Fibroblast of skin of left quadriceps (primary cell): ENCODE measurements around the gene RBBP8NL.

Experiments used
- DNase-seq, 2 experiments: peaks; one replicate each; pipeline ENCODE4 v3.0.0-alpha.2; 2013; ENCODE audit warnings: low read depth in 2 of 2

The RBBP8NL gene

GRCh38 chr20:62408055-62408454 lies 19.3 kb downstream of the RBBP8NL start:
- no peak for DNase-seq

GRCh38 chr20:62407221-62407992 lies 19.9 kb downstream of the RBBP8NL start, which contains the start of gene CABLES2:
Gene CABLES2, minus strand, starts transcription at chr20:62407285. Its CDS starts 9 bp downstream, at chr20:62407276.
- DNase-seq, result peak; percentile 80

GRCh38 chr20:62406635-62407176 lies 20.6 kb downstream of the RBBP8NL start:
- DNase-seq, result no peak

GRCh38 chr20:62405981-62406513 lies 21.3 kb downstream of the RBBP8NL start:
- no peak for DNase-seq

- DNase-seq, result no peak
Measured at GRCh38 chr20:62405108-62405980, 22.0 kb downstream of the RBBP8NL start.

- DNase-seq, result no peak
Measured at GRCh38 chr20:62404761-62405107, 22.6 kb downstream of the RBBP8NL start.

GRCh38 chr20:62404112-62404665 lies 23.1 kb downstream of the RBBP8NL start:
- DNase-seq, result no peak

GRCh38 chr20:62403331-62403730 lies 24.0 kb downstream of the RBBP8NL start:
- DNase-seq, result no peak

- no peak for DNase-seq
Measured at GRCh38 chr20:62402456-62403150, 24.7 kb downstream of the RBBP8NL start.

- no peak for DNase-seq
Measured at GRCh38 chr20:62401331-62401779, 26.0 kb downstream of the RBBP8NL start.

GRCh38 chr20:62400541-62400940 lies 26.8 kb downstream of the RBBP8NL start:
- DNase-seq, result no peak

GRCh38 chr20:62400021-62400420 lies 27.3 kb downstream of the RBBP8NL start:
- no peak for DNase-seq

- DNase-seq, result no peak
Measured at GRCh38 chr20:62398120-62398821, 29.1 kb downstream of the RBBP8NL start.

GRCh38 chr20:62396367-62397239 lies 30.7 kb downstream of the RBBP8NL start:
- DNase-seq, result no peak

- DNase-seq, result no peak
Measured at GRCh38 chr20:62395311-62396242, 31.8 kb downstream of the RBBP8NL start.

- no peak for DNase-seq
Measured at GRCh38 chr20:62394248-62395245, 32.8 kb downstream of the RBBP8NL start.

- no peak for DNase-seq
Measured at GRCh38 chr20:62393830-62394229, 33.5 kb downstream of the RBBP8NL start.
